GM10266 (cell line): ENCODE results near the gene MAP3K4.

Source experiments
- DNase-seq: peaks from one replicate; pipeline ENCODE4 v3.0.0; 2012; ENCODE audit errors: extremely low spot score
- CTCF ChIP-seq: IDR thresholded peaks from 2 replicates; pipeline ENCODE4 v1.5.1; 2012; ENCODE audit warnings: mild to moderate bottlenecking, low read depth; ENCODE audit not compliant: control insufficient read depth, insufficient read depth; ENCODE audit errors: missing control alignments

The MAP3K4 gene

GRCh38 chr6:161003336-161003735, 11.8 kb downstream of the MAP3K4 start:
- DNase-seq: no peak
- no peak for TF ChIP-seq CTCF

GRCh38 chr6:161008245-161008644, 16.7 kb downstream of the MAP3K4 start:
- DNase-seq: no peak
- TF ChIP-seq CTCF: no peak

GRCh38 chr6:161009991-161010390, 18.4 kb downstream of the MAP3K4 start:
- no peak for TF ChIP-seq CTCF
- DNase-seq: no peak

GRCh38 chr6:161010418-161010817, 18.8 kb downstream of the MAP3K4 start:
- no peak for DNase-seq
- TF ChIP-seq CTCF: no peak

- no peak for DNase-seq
- no peak for TF ChIP-seq CTCF
Observed at GRCh38 chr6:161011492-161012480, 20.2 kb downstream of the MAP3K4 start.

GRCh38 chr6:161013695-161014094, 22.1 kb downstream of the MAP3K4 start:
- no peak for DNase-seq
- TF ChIP-seq CTCF: no peak
